ENCODE data around the gene CCSER1.

DNA sequence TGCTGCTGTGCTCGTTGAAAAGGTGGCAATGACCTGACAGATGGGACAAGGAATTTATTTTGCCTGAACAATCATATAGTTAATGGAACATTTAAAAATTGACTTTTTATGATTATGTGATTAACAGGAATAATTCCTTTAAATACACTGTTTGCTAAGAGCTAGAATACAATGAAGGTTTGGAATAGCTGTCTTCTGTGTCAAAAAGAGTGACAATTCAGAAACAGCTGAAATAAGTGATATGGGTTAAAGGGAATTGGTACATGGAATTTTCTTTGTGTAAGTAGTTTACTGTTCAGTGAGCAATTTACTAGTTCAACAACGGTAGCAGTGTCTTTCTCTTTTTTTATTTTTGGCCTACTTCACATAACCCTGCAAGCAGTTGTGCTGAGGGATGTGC lies 1093.1 kb downstream of the CCSER1 start:
- TF ChIP-seq EZH2 (IDR thresholded peaks at IDR 0.05) (no peak), POLR2AphosphoS5 (IDR thresholded peaks at IDR 0.05; ENCODE audit: borderline replicate concordance, low read depth, low read length) (no peak)

All from SK-N-MC (cell line).